Subcutaneous adipose tissue (tissue), 4 donors: ENCODE results near the gene INPP4A. TPM values are rescaled to one million over a fixed set of nuclear protein-coding genes. Genes with fewer than 3 reads are reported as not detected.

Source experiments
- total RNA-seq, 4 donors: library from RNA; depleted of rRNA; stranded (reverse); fragments of >200 nt; gene quantifications; one replicate each; pipeline ENCODE4 v1.1.0, GENCODE V29; 2016
- TF ChIP-seq, protein P1 (sequence below): fragments of 450-650 bp; IDR thresholded peaks from one replicate; pipeline ENCODE4 v1.5.1; 2016; ENCODE audit warnings: low read depth, mild to moderate bottlenecking, control low read depth, antibody characterized with exemption, moderate library complexity

INPP4A gene
- 10 to 100 TPM; 18.9 to 38.2 (median 22.0) TPM for total RNA-seq

DNA sequence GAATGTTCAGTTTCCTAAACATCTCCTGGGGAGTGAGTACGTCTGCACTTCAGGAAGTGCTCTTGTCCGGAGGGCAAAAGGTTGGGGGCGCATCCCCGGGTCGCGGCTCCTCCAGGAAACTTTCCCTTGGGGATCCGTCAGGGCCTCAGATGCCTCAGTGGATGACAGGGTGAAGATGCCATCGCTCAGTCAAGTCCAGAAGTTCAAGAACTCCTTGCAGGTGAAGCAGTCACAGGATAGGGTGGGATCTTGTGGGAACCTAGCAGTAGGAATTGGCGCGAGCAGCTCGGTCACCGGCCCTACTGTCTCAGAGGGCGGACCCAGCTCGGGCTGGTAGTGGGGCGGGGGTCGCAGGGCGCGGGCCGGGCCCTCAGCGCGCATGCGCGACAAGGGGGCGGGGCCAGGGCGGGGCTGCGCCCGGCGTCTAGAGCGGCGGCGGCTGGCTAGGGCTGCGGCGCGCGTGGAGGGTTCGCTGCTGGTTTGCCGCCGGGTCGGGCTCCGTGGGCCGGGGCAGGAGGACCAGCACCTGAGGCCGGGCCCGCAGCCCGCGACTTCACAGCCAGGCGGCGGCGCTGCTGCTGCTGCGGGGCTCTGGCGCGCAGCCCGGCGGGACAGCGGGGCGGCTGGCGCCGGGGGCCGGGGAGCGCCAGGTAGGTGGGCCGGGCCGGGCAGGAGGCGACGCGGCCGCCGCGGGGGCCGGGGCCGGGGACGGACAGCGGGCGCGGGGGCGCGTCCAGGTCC is at the start of gene INPP4A:
Gene INPP4A (plus strand): TSS at position 423 of the 741 bp plus-strand sequence. CDS start 75,191 bp downstream, outside the sequence.
- TF ChIP-seq, protein P1, sequence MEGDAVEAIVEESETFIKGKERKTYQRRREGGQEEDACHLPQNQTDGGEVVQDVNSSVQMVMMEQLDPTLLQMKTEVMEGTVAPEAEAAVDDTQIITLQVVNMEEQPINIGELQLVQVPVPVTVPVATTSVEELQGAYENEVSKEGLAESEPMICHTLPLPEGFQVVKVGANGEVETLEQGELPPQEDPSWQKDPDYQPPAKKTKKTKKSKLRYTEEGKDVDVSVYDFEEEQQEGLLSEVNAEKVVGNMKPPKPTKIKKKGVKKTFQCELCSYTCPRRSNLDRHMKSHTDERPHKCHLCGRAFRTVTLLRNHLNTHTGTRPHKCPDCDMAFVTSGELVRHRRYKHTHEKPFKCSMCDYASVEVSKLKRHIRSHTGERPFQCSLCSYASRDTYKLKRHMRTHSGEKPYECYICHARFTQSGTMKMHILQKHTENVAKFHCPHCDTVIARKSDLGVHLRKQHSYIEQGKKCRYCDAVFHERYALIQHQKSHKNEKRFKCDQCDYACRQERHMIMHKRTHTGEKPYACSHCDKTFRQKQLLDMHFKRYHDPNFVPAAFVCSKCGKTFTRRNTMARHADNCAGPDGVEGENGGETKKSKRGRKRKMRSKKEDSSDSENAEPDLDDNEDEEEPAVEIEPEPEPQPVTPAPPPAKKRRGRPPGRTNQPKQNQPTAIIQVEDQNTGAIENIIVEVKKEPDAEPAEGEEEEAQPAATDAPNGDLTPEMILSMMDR = no peak

DNA sequence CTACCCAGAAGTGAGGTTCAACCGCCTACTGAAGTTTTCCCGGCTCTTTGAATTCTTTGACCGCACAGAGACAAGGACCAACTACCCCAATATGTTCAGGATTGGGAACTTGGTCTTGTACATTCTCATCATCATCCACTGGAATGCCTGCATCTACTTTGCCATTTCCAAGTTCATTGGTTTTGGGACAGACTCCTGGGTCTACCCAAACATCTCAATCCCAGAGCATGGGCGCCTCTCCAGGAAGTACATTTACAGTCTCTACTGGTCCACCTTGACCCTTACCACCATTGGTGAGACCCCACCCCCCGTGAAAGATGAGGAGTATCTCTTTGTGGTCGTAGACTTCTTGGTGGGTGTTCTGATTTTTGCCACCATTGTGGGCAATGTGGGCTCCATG is 48.7 kb upstream of the INPP4A start:
- TF ChIP-seq, protein P1 = no peak

GRCh38 chr2:98396745-98397355 is 47.8 kb upstream of the INPP4A start:
- TF ChIP-seq, protein P1 = no peak

DNA sequence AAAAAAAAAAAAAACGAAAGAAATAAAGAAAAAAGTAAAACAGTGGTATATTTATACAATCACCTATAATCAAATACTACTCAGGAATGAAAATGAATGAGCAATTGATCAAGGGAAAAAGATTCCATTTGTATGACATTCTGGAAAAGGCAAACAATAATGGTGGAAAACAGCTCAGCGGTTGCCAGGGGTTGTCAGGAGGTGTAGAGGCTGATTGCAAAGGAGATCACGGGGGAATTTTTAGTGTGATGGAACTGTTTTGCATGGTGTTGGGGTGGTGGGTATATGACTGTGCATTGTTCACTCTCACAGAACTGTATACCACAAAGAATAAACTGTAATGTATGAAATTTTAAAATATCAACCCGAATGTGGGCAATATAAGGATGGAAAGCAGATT is 45.5 kb upstream of the INPP4A start:
- TF ChIP-seq, protein P1 = no peak

DNA sequence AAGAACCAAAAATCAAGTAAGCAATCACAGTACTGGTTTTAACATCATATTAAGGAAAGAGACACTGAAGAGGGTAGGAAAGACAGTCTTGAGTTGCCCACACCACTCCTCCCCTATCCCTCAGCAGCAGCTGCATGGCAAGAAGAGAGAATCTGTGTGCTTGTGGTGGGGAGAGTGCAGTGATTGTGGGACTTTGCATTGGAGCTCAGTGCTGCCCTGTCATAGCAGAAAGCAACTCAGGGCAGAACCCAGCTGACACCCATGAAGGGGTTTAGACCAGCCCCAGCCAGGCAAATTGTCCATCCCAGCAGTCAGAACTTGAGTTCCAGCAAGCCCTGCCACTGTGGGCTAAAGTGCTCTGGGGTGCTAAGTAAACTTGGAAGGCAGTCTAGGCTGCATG is 40.8 kb upstream of the INPP4A start:
- TF ChIP-seq, protein P1 = no peak

GRCh38 chr2:98404556-98405250 is 40.0 kb upstream of the INPP4A start:
- TF ChIP-seq, protein P1 = no peak

- TF ChIP-seq, protein P1 = no peak
These were observed 39.4 kb upstream of the INPP4A start for GRCh38 chr2:98405301-98405700.
